Measurements from ENCODE around the gene ROBO4.

DNA sequence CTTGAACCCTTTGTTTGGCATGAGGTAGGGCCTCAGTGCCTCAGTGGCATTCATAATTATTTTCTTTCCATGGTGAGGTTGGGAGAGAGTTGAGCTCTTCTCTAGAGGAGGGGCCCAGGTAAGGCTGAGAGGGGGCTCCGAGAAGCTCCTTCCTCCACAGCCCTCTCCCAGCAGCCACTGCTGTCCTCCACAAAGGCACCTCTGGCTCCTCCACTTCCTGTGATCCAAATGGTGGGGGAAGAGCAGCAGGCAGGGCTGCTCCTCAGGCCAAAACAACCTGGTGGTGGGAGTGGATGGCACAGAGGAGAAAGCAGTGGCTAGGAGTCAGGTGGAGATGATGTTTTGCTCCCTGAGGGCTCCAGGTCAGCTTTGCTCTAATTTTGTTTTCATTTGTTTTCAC lies 13.3 kb downstream of the ROBO4 start:
- TF ChIP-seq, protein P1, sequence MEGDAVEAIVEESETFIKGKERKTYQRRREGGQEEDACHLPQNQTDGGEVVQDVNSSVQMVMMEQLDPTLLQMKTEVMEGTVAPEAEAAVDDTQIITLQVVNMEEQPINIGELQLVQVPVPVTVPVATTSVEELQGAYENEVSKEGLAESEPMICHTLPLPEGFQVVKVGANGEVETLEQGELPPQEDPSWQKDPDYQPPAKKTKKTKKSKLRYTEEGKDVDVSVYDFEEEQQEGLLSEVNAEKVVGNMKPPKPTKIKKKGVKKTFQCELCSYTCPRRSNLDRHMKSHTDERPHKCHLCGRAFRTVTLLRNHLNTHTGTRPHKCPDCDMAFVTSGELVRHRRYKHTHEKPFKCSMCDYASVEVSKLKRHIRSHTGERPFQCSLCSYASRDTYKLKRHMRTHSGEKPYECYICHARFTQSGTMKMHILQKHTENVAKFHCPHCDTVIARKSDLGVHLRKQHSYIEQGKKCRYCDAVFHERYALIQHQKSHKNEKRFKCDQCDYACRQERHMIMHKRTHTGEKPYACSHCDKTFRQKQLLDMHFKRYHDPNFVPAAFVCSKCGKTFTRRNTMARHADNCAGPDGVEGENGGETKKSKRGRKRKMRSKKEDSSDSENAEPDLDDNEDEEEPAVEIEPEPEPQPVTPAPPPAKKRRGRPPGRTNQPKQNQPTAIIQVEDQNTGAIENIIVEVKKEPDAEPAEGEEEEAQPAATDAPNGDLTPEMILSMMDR (IDR thresholded peaks at IDR 0.05): no peak
- TF ChIP-seq POLR2A (IDR thresholded peaks at IDR 0.05): no peak
